HEK293T (cell line): ENCODE results near the gene MXRA7.
A peak's percentile ranks its signal among the peaks of the same experiment; 100 is the strongest.

Experiments
- CTCF ChIA-PET: fragments of 350-600 bp; formaldehyde crosslinking; extraction: SDS; loops from one replicate; lab custom pipeline; 2021; ENCODE audit warnings: antibody characterized with exemption, inconsistent platforms; lab: Yijun Ruan, JAX
- POLR2A ChIA-PET: fragments of 350-600 bp; formaldehyde crosslinking; extraction: SDS; loops from one replicate; lab custom pipeline; 2020; ENCODE audit warnings: antibody characterized with exemption, inconsistent platforms; lab: Yijun Ruan, JAX
- DNase-seq: peaks from one replicate; pipeline ENCODE4 v3.0.0; 2012; ENCODE audit warnings: mixed read lengths; ENCODE audit errors: extremely low spot score
- ARNT ChIP-seq: fragments of 450-650 bp; IDR thresholded peaks from 2 replicates; pipeline ENCODE4 v1.6.1; 2017; ENCODE audit warnings: mild to moderate bottlenecking
- BHLHE40 ChIP-seq: fragments of 450-650 bp; IDR thresholded peaks from 2 replicates; pipeline ENCODE4 v1.6.1; 2016; ENCODE audit warnings: mild to moderate bottlenecking, moderate library complexity, borderline replicate concordance
- CTBP1 ChIP-seq: fragments of 450-650 bp; IDR thresholded peaks from 2 replicates; pipeline ENCODE4 v1.6.1; 2016; ENCODE audit warnings: borderline replicate concordance
- ELF4 ChIP-seq: fragments of 450-650 bp; IDR thresholded peaks from 2 replicates; pipeline ENCODE4 v1.6.1; 2017; ENCODE audit warnings: antibody characterized with exemption
- FOXA1 ChIP-seq: fragments of 450-650 bp; IDR thresholded peaks from 2 replicates; pipeline ENCODE4 v1.6.1; 2016; ENCODE audit warnings: mild to moderate bottlenecking
- FOXK2 ChIP-seq: fragments of 450-650 bp; IDR thresholded peaks from 2 replicates; pipeline ENCODE4 v1.6.1; 2016; ENCODE audit warnings: mild to moderate bottlenecking
- FOXM1 ChIP-seq: fragments of 450-650 bp; IDR thresholded peaks from 2 replicates; pipeline ENCODE4 v1.6.1; 2017; ENCODE audit warnings: mild to moderate bottlenecking, borderline replicate concordance
- HDGF ChIP-seq: fragments of 450-650 bp; IDR thresholded peaks from 2 replicates; pipeline ENCODE4 v1.6.1; 2017; ENCODE audit warnings: antibody characterized with exemption, borderline replicate concordance
- L3MBTL2 ChIP-seq: fragments of 450-650 bp; conservative IDR thresholded peaks from 2 replicates; pipeline ENCODE4 v1.6.1; 2016; ENCODE audit warnings: mild to moderate bottlenecking
- LEF1 ChIP-seq: fragments of 450-650 bp; IDR thresholded peaks from 2 replicates; pipeline ENCODE4 v1.6.1; 2017; ENCODE audit warnings: mild to moderate bottlenecking, borderline replicate concordance
- NFRKB ChIP-seq: fragments of 450-650 bp; IDR thresholded peaks from 2 replicates; pipeline ENCODE4 v1.6.1; 2016; ENCODE audit warnings: mild to moderate bottlenecking, moderate library complexity
- SP1 ChIP-seq: fragments of 450-650 bp; IDR thresholded peaks from 2 replicates; pipeline ENCODE4 v1.6.1; 2017
- TARDBP ChIP-seq: fragments of 450-650 bp; IDR thresholded peaks from 2 replicates; pipeline ENCODE4 v1.6.1; 2016
- ZNF384 ChIP-seq: fragments of 450-650 bp; IDR thresholded peaks from 2 replicates; pipeline ENCODE4 v1.6.1; 2016
- TF ChIP-seq, protein P1 (sequence below): fragments of 450-650 bp; IDR thresholded peaks from 2 replicates; pipeline ENCODE4 v1.6.1; 2016

Gene MXRA7

DNA sequence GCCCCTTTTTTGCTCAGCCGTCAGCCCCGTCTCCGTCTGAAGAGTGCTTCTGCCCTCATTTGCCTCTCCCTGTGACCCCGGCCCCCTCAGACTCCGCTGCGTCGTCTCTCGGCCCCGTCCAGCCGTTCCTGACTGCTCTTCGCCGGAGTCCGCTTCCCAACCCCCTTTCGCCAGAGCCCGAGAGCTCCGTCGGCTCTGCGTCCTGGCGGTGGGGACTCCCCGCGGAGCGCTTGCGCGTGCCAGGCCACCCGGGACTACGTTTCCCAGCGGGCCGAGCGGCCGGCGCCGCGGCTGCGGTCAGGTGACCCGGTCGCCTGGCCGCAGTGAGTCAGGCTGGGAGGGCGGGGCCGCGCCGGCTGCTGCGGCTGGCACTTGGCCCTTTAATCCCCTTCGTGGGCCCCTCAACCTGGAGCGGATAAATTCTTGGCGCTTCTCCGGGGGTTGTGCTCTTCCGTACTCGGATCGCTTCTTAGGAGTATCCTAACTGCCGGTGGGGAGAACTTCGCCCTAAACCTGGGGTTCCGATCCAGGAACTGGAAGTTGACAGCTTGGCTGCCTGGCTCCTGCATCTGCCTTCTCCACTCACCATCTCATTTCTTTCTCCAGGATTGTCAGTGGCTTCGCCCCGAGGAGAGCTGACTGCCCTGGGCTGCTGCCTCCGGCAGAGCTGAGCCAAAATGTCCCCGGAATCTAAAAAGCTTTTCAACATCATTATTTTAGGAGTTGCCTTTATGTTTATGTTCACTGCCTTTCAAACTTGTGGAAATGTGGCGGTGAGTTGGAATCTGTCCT lies 27.1 kb upstream of the MXRA7 start, which contains the start of gene MFSD11:
Gene MFSD11, plus strand, starts transcription at position 444 of the 792 bp plus-strand sequence. Its CDS starts 234 bp downstream, at position 678.
- ChIA-PET CTCF (interaction anchor here (0.7 kb wide), 1 partner anchor 50 kb away, joined by 4 read pairs; no protein-coding TSS in a partner anchor), POLR2A (interaction anchor here (0.5 to 5.2 kb wide), 18 partner anchors 11 to 301 kb away, joined by 3 to 58 read pairs (median 4); partner anchors contain the start of genes JMJD6, METTL23 and MXRA7)
- peak; percentile 94 for DNase-seq
- TF ChIP-seq FOXM1 (no peak), L3MBTL2 (peak; percentile 81), TARDBP (no peak), HDGF (no peak)

DNA sequence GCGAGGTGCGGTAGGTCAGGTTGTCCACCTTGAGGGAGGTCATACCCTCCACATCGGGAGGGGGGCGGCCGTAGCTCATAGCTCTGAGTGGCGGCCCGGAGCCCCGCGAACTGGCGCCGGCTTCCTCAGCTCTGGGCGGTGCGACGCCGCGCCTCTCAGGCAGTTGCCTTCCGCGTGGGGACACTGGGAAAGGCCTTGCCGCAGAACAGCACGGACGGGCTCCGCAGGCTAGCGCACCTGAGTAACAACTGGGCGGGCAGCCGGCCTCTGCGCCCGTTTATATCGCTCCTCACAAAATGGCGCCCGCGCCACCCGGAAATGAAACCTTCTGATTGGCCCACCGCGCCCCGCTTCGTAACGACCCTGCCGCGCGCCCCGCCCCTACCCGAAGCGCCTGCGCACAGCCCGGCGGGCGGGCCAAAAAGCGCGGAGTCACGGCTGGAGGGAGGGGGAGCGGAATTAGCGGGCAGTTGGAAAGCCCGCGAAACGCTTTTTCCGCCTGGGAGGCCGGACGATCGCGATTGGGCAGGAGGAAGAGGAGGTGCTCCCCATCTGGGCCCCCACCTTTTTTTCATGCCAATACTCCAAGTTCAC lies 26.4 kb upstream of the MXRA7 start, which contains the start of gene SRSF2:
Gene SRSF2, minus strand, starts transcription at position 250 of the 594 bp plus-strand sequence. Its CDS starts 171 bp downstream, at position 79.
- TF ChIP-seq ELF4 (peak; percentile 97), CTBP1 (no peak), TARDBP (no peak), FOXK2 (no peak), BHLHE40 (no peak), ARNT (no peak), FOXA1 (no peak)
- TF ChIP-seq, protein P1, sequence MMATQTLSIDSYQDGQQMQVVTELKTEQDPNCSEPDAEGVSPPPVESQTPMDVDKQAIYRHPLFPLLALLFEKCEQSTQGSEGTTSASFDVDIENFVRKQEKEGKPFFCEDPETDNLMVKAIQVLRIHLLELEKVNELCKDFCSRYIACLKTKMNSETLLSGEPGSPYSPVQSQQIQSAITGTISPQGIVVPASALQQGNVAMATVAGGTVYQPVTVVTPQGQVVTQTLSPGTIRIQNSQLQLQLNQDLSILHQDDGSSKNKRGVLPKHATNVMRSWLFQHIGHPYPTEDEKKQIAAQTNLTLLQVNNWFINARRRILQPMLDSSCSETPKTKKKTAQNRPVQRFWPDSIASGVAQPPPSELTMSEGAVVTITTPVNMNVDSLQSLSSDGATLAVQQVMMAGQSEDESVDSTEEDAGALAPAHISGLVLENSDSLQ = no peak
- peak; percentile 96 for DNase-seq
- ChIA-PET CTCF (interaction anchor here (0.7 kb wide), 1 partner anchor 51 kb away, joined by 4 read pairs; no protein-coding TSS in a partner anchor), POLR2A (interaction anchor here (0.5 to 5.2 kb wide), 25 partner anchors 10 to 353 kb away, joined by 3 to 58 read pairs (median 4); partner anchors contain the start of genes JMJD6, METTL23, MXRA7 and SPHK1)

DNA sequence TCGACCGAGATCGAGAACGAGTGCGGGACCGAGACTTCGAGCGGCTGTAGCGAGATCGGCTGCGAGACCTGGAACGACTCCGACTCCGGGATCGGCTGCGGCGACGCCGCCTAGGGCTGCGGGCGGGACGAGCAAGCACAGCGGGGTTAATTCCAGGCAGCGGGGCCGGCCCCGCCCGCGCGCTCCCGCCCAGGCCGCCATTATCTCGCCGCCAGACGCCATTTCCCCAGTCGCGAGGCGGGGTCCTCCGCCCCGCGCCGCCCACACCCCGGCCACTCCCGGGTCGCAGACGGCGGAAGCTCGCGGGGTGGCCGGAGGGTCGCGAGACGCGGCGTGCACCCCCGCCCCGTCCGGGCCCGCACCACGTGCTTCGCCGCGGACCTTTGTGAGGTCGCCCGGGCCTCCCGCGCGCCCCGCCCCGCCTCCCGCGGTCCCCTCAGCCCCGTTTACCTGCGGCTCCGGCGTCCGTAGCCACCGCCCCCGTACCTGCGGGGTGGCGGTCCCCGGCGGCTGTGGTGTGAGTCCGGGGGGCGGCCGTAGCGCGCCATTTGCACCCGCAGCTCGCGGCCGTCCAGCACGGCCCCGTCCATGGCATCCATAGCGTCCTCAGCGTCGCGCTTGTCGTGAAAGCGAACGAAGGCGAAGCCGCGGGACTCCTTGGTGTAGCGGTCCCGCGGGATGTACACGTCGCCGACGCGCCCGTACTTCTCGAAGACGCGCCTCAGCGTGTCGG lies 25.8 kb upstream of the MXRA7 start:
- no peak for TF ChIP-seq HDGF
- peak; percentile 87 for TF ChIP-seq LEF1
- POLR2A ChIA-PET = interaction anchor here (0.6 to 5.2 kb wide), 19 partner anchors 9 to 352 kb away, joined by 3 to 58 read pairs (median 4); partner anchors contain the start of genes JMJD6, METTL23, MXRA7 and SPHK1
- CTCF ChIA-PET = no interaction called here
- DNase-seq = peak; percentile 46

DNA sequence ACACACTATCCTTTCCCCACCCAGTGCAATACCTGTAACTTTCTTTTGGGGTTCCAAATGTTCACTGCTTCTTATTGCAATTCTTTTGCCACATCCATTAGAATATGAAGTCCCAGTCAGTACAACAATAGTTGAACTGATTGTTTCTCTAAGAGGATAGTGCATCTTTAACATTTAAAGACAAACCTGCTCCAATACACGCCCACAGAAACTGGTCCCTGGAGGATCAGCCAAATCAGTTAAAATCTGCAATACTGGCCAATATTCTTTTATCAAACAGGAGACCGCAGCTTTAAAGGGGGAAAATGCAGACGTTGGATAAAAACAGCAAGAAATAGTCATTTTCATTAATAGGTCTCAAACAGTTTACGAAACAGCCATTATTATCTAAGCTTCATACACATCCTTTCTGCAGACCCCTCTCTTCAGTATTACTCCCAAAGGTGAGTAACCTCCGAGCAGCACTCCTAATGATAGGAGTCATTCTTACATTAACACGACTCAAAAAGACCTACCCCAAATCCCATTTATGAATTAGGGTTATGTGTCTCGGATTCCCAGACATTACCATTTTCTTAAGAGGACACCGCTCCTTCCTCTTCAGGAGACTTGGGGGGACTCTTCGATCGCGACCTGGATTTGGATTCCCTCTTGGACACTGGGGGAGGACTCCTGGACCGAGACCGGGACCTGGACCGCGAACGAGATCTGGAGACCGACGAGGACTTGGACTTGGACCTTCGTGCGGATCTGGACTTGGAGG lies 25.0 kb upstream of the MXRA7 start:
- ChIA-PET POLR2A (interaction anchor here (0.8 to 5.2 kb wide), 13 partner anchors 8 to 178 kb away, joined by 3 to 58 read pairs (median 8); partner anchors contain the start of genes JMJD6, METTL23 and MXRA7), CTCF (interaction anchor here (1.0 kb wide), 1 partner anchor 10 kb away, joined by 3 read pairs; no protein-coding TSS in a partner anchor)
- DNase-seq = no peak

DNA sequence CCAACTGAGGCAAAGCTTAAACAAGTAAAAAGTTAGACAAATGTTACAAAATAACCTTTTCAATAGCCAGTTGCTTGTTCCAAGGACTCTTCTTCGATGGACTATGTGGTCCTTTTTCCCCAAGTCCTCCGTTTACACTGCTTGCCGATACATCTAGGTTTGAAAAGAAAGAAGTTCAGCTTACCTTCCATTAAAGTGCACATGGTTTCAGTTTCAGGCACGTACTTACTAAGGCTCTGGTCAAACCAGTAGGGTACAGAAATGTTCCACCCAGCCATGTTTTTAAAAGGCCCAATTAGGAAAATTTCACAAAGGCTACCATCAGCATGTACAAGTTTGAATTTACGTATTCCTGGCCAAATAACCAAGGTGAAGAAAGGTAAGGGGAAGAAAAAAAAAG lies 24.2 kb upstream of the MXRA7 start:
- CTCF ChIA-PET = interaction anchor here (0.7 to 1.0 kb wide), 2 partner anchors 9 to 27 kb away, joined by 3 read pairs; no protein-coding TSS in a partner anchor
- POLR2A ChIA-PET = interaction anchor here (0.8 to 5.2 kb wide), 5 partner anchors 7 to 38 kb away, joined by 4 to 29 read pairs (median 8); partner anchors contain the start of genes JMJD6, METTL23 and MXRA7
- TF ChIP-seq FOXK2 (no peak), SP1 (no peak), L3MBTL2 (no peak), ARNT (no peak), ZNF384 (no peak), TARDBP (no peak), HDGF (no peak), CTBP1 (no peak), FOXA1 (no peak), LEF1 (no peak), NFRKB (no peak), BHLHE40 (no peak), ELF4 (no peak)
- no peak for DNase-seq

More for the DNA sequence above, 25.0 kb upstream of the MXRA7 start:
- TF ChIP-seq FOXM1 (no peak), CTBP1 (no peak)

DNA sequence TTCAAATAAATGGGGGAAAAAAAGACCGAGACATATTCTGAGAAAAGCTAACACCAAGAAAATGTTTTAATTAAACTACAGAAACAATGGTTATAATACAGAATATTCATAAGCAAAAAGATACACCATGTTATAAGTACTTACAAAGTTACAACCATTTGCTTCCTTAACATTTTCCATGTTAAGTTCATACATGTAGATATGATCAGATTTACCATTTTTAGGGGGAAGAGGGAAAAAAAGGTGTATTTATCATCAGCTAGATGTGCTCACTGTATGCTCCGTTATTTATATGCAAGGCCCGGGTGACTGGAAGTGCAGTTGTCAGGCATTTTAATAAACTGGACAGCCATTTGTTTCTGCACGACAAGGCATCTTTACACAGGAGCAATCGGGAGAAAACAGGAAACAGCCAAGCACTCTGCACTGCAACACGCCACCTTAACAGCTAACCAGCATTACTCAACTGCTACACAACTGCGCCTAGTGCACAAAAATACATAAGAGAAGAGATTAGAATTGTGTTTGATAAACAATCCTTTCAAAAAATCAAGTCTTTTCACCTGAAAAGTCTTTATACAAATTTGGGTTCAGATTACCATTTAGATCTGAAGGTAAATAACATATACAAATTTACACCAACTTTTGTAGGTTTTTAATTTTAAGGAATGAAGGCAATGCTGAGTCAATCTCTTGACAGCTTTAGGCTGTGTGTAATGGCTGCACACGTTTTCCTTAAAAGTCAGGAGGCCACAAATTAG lies 23.5 kb upstream of the MXRA7 start:
- CTCF ChIA-PET = interaction anchor here (0.7 to 1.0 kb wide), 2 partner anchors 8 to 26 kb away, joined by 3 read pairs; no protein-coding TSS in a partner anchor
- DNase-seq = no peak
- 0 out of 2 replicates have a peak, but pooled peaks have one; percentile 30 for TF ChIP-seq FOXK2
- no peak for TF ChIP-seq HDGF
- POLR2A ChIA-PET = interaction anchor here (1.3 to 1.5 kb wide), 3 partner anchors 12 to 176 kb away, joined by 4 to 8 read pairs (median 4); no protein-coding TSS in a partner anchor
